Measurements from ENCODE around the gene ANGPTL8.

DNA sequence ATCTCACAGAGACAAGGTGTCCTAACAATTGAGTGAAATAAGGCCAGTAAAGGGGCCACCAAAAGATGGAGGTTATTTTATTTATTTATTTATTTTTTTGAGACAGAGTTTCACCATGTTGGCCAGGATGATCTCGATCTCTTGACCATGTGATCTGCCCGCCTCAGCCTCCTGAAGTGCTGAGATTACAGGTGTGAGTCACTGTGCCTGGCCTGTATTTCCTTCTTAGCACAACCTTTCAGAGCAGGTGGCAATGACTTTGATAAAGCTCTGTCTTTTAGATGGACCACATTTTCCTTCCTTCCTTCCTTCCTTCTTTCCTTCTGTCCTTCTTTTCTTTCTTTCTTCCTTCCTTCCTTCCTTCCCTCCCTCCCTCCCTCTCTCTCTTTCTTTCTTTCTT is 33.9 kb downstream of the ANGPTL8 start:
- TF ChIP-seq, protein P1, sequence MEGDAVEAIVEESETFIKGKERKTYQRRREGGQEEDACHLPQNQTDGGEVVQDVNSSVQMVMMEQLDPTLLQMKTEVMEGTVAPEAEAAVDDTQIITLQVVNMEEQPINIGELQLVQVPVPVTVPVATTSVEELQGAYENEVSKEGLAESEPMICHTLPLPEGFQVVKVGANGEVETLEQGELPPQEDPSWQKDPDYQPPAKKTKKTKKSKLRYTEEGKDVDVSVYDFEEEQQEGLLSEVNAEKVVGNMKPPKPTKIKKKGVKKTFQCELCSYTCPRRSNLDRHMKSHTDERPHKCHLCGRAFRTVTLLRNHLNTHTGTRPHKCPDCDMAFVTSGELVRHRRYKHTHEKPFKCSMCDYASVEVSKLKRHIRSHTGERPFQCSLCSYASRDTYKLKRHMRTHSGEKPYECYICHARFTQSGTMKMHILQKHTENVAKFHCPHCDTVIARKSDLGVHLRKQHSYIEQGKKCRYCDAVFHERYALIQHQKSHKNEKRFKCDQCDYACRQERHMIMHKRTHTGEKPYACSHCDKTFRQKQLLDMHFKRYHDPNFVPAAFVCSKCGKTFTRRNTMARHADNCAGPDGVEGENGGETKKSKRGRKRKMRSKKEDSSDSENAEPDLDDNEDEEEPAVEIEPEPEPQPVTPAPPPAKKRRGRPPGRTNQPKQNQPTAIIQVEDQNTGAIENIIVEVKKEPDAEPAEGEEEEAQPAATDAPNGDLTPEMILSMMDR (IDR thresholded peaks at IDR 0.05; ENCODE audit: extremely low read depth in 1 of 2, insufficient read depth in 1 of 2, low read depth in 1 of 2, low read length in 2 of 2): no peak
- no peak for TF ChIP-seq FOS (IDR thresholded peaks at IDR 0.05; ENCODE audit: borderline replicate concordance, insufficient read depth, low read length)
- no peak for TF ChIP-seq POLR2A (IDR thresholded peaks at IDR 0.05; ENCODE audit: low read depth, low read length)
